ELR (cell line): Measurements from ENCODE around the gene DNTTIP2.
"Not testable (repeated sequence)": the region's sequence is repeated elsewhere in the genome, so short reads cannot be mapped to it uniquely, and the experiment has no call there.

Experiments used
- DNase-seq: peaks from one replicate; pipeline ENCODE4 v3.0.0-alpha.2; 2015; ENCODE audit warnings: low read depth

DNTTIP2 gene

DNA sequence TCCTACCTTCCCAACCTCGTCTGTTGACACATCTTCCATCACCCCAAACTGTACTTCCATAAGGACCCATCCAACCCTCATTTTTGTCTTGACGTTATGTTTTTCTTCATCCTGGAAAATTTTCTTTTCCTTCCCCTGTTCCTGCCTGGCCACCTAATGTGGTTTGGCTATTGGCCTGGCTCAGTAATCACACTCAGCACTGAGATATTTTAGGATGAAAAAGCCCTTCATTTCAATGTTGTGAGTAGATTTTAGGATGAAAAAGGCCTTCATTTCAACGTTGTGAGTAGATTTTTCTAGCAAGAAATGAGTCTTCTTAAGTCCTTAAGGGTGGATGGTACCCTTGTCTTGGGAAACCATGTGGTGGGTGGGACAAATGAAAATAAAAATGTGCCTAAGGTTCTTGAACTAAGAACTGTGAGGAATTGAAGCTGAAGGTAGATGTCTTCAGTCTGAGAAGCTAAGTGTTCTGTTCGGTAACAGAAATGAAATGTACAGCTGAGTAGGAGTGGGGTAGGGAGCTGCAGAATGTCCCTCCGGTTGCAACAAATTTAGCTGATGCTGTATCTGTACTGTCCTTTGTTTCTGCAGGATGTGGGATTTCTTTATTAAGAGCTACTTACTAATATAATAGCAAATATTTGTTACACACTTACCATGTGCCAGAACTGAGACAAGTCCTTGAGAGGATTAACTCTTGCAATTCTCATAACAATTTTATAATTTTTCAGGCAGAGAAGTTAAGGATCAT is 36.1 kb downstream of the DNTTIP2 start:
- DNase-seq, result peak; percentile 45

DNA sequence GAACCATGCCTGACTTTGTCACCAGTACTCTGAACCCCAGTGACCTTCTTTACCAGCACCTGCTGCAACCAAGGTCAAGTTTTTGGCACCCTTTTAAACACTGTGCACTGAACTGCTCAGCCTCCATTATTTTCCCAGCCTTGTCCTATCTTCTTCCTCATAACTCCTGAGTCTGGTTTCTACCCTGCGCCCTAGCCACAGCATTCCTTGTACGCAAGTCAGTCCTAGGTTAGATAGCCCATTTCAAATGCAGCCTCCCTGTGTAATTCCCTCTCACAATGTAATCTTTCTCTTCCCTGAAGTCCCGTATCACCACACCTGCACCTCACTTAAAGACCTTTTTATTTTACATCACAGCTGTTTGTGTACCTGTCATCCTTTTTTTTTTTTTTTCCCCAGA is 37.2 kb downstream of the DNTTIP2 start:
- no peak for DNase-seq

DNA sequence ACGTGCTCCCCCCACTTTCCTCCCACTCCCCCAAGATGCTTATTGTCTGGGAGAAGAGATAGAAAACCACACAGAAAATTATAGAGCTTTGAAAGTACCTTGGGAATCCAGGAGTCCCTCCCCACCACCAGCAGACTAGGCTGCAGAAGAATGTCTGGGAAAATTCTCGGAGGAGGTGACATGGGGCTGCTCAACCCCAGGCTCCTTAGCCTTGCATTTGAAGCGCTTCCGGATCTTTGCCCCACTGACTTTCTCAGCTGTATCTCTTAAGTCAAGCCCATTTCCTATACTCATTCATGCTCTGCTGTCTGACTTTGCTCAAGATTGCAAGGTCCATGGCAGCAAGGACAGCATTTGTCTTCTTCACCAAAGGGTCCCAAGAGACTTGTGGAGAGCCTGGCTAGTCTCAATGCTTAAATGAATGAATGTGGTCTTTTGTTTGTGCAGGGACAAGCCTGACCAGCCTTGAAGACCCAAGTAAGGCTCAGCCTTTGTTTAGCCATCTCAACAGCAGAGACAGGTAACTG is 38.0 kb downstream of the DNTTIP2 start:
- DNase-seq, result no peak

DNA sequence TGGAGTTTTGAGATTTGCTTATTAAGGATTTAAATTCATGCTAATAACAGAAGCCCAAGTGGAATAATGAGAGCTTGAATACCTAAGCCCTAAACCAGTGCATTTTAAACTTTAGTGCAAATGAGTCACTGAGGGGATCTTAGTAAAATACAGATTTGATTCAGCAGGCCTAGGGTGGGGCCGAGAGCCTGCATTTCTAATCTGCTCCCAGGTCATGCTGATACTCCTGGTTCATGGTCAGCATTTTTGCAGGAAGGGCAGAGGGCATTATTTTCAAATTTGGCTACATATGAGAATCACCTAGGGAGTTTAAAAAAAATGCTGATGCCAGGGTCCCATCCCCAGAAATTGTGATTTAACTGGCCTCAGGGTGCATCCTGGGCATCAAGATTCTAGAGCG is 39.3 kb downstream of the DNTTIP2 start:
- DNase-seq, result peak; percentile 34

DNA sequence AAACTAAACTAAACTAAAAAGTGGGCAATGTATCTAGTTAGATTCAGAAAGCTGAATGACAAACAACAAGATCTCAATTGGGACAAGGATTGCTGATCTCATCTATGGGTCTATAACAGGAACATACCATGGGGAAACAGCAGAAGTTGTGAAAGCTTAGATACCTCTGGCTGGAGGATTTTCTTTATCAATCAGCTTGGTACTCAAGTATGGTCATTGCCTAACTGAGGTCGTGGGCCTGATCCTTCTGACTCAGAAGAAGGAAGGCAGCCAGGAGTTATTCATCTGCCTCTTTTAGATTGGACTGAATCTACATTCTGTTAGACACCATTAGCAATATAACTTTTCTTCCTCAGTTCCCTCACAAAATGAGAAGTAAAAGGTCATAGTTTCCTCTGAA is 39.7 kb downstream of the DNTTIP2 start:
- DNase-seq, result peak; percentile 82

DNA sequence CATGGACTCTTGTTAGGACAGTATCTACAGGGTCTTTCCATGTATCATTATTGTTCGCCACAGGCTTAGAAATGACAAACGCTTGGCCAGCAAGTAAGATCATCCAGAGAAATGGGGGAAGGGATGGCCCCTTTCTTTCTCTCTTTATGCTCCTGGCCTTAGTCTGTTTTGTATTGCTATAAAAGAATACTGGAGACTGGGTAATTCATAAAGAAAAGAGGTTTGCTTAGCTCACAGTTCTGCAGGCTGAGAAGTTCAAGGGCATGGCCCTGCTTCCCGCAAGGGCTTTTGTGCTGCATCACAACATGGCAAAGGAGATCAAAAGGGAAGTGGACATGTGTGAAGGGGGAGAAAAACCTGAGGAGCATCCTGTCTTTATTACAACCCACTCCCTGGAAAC is 41.0 kb downstream of the DNTTIP2 start:
- DNase-seq, result no peak

DNA sequence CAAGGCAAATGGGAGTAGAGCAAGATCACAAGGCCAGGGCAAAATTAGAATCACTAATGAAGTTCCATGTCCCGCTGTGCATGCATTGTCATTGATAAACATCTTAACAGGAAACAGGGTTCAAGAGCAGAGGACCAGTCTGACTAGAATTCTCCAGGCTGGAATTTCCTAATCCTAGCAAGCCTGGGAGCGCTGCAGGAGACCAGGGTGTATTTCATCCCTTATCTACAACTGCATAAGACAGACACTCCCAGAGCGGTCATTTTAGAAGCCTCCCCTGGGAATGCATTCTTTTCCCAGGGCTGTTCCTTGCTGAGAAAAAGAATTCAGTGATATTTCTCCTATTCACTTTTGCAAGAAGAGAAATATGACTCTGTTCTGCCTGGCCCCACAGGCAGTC is 45.7 kb downstream of the DNTTIP2 start:
- not testable (repeated sequence) for DNase-seq

DNA sequence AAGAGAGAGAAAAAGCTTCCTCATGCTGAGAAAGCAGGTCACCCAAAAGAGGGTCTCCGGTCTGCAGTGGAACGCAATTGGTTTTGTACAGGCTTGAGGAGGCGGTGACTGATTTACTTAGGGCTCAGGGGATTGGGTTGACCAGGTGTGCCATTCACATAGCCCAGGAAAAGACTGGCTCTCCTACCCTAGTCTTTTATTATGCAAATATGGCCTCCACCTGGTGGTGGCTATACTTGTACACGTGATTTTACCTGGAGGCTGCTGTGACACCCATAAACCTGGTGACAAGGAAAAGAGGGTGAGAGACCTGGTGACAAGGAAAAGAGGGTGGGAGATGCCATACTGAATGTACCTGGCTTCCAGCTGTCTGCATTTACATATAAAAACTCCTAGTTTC is 49.9 kb downstream of the DNTTIP2 start:
- DNase-seq, result no peak

DNA sequence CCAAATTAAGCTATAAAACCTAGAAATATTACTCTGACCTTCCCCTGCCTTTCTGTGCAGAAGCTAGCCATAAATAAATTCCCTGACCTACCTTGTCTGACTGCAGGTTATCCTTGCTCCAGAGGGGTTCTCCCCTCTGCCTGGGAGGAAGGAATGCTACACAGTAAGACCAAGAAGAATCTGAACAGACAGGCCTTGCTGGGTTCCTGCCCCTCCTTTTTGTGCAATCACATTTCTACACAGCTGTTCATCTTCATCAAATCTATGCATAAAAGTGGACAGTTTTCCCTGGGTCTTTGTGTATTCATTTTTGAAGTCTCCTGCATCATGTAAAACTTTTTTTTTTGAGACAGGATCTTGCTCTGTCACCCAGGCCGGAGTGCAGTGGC is 50.6 kb downstream of the DNTTIP2 start:
- no peak for DNase-seq

DNA sequence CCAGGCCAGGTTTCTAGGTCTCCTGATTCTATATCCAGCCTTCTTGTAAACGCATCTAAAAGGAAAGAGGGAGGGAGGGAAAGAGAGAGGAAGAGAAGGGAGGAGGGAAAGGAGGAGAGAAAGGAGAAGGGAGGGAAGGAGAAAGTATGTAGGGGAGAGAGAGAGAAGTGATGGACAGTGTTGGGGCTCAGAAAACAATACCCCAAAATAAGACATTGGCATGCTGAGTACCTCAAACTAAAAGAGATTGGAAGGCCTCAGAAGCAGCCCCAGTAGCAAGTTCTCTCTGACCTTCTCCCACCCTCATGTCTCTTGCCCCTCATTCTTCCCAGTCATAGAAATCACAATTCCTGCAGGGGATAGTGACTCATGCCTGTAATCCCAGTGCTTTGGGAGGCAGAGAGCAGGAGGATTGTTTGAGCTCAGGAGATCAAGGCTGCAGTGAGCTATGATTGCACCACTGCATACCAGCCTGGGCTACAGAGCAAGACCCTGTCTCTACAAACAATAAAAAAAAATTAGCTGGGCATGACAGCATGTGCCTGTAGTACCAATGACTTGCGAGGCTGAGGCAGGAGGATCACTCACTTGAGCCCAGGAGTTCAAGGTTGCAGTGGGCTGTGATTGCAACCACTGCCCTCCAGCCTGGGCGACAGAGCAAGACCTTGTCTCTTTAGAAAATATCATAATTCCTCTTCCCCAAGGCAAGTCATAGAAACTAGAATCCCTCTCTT is 51.2 kb downstream of the DNTTIP2 start:
- DNase-seq, result peak; percentile 59

DNA sequence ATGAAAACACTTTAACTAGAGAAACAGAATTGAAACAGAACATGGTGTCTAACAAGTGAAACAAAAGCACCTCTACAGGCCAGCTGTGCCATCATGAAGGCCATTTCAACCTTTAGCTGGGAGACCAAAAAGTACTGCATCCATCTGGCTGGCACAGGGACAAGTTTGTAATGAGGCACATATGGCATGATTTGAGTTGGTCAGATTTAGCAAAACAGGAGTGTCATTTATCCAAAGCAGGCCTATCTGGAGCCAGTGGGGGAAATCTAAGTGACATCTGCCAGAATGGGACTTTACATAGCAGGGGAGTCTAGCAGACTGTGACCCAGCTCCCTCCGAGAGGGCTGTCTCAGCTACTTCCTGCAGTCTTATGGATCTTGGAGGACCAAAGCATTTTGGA is 51.9 kb downstream of the DNTTIP2 start:
- DNase-seq, result no peak

DNA sequence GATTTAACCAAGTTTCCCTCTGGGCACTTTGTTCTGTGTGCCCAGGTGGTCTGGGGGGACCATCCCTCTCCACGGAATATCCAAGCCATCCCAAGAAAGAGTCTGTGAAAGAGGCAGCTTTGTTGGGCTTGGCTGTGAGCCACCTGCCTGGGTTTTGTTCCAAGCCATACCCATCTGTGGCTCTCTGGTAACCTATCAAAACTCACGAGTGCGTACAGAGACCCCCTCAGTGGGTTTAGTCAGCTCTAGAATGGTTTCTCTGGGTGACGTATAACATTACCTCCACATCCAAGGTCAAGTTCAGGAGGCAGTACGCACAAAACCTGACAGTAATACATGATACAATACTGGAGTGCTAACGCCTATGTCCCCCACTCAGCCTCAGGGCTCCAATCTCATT is 54.2 kb downstream of the DNTTIP2 start:
- DNase-seq, result no peak

DNA sequence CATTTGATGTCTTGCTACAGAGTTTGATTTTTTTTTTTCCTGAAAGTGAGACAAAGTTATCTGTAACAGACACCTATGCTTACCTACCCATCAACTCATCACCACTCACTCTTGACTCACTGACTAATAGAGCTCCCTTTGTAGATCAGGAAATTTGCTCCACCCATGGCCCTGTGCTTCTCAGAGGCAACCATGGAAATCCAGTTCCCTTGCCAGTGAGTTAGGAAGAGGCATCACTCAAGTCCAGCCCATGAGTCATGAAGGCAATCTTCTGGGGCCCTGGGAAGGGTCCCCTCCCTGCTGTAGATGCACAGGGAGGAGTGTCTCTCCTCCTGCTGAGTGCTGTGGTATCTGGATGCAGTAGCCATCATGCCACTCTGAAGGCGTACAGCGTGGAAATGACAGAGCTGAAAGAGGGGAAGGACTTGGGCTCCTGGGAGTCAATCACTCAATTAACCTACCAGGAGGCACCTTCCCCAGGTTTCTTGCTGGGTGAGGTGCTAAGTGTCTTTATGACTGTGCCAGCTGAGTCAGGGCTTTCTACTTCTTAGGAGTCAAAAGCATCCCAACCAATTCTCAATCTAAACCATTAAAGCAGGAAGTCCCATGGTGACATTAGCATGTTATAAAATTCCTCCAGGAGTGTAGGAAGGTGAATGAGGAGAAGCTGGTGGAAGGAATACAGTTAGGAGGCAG is 56.1 kb downstream of the DNTTIP2 start:
- DNase-seq, result peak; percentile 35

DNA sequence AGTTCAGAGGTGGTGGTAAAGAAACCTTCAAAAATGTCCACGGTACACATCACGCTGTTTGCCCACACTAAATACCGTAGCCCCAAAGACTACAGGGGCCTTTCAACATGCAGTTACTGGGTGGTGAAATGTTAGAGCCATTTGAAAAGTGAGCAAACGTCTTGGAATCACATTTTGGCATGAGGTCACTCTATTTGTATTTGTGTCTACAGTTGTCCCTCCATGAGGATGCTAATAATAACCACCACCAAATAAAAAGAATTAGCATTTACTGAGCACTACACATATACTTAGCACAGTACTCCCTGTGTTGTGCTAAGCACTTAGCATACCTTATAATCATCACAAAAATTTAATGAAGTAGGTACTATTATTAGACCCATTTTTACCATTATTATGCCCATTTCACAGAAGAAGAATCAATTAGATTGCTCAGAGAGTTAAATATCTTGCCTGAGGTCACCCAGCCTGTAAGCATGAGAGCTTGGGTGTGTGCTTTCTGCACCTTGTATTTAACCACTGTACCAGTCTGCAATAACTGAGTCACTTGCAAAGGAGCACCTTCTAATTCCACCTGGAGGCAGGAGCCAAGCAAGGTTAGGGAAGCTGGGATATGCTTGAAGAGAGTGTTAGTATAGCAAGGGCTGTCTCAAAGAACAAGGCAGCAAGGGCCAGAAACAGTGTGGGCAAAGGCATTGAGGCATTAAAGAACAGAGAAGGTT is 57.4 kb downstream of the DNTTIP2 start:
- DNase-seq, result no peak

DNA sequence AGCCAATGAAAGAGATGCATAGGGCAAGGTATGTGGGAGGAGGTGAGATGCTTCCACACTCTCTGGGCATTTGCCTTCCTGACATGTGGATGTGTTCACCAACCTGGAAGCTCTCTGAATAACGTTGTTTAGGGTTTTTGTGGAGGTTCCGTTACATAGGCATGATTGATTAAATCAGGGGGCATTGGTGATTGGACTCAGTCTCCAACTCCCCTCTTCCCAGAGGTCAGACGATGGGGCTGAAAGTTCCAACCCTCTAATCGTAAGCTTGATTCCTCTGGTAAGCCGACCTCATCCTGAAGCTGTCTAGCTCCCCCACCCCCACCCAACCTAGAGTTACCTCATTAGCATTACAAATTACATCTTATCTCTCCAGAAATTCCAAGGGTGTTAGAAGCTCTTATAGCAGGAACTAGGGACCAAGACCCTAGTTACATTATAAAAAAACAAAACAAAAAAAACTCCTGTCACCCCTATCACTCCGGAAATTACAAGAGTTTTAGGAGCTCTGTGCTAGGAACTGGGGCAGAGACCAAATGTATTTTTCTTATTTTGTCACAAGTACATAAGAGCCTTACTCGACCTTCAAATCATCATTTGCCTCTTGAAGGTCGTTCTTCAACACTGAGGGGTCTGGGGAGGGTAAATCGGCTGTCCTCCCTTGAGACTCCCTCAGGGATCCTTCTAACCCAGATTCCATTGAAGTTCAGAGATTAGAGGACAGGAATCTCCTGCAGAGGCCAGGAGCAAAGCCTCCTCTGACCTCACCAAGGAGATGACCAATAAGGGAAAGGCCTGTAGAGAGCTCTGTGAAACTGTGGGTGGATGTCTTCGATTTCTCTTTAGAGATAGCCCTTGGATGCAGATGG is 58.2 kb downstream of the DNTTIP2 start:
- DNase-seq, result no peak

DNA sequence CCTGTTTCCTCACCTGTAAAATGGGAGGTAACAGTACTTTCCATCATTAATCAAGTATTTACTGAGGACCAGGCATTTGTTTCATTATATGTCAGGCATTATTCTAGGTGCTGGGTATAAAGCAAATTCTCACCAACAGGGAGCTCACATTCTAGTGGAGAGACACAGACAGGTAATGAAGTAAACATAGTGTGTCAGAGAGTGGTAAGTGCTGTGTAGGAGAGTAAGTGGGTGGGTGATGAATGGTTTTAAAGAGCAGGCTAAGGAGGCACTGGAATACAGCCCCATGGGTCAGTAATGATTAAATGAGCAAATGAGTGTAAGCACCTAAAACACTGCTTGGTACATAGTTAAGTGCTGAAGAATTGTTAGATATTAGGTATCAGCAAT is 60.4 kb downstream of the DNTTIP2 start:
- no peak for DNase-seq

DNA sequence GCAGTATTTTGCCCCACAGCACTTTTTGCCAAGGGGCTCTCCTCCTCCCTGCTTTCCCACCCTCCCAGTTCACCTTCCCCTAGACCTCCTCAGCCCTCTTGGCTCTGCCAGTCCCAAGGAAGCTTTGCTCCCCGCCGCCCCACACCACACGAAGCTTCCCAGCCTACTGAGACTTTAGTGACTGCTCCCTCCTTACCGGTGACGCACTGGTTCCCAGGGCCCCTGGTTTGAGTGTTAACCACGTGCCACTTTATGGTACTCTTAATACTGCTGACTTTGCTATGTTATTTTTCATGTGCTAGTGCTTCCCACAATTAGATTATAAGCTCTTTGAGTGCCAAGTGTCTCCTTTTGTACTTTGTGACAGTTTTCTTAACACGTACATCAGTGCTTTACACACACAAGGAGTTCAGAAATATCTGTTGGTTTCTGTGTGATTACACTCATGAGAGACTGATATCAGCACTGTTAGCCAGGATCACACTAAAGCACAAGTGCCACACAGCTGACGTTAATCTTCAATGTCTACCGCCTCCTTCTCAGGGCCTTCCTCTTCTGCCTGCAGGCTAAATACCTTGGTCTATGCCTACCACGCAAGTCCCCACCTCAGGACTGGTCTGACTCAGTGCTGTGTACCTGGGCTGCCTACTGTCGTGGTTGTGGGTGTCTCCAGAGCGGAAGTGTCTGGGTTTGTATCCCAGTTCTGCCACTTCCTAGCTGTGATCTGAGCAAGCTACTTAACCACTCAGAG is 61.0 kb downstream of the DNTTIP2 start:
- DNase-seq, result no peak

DNA sequence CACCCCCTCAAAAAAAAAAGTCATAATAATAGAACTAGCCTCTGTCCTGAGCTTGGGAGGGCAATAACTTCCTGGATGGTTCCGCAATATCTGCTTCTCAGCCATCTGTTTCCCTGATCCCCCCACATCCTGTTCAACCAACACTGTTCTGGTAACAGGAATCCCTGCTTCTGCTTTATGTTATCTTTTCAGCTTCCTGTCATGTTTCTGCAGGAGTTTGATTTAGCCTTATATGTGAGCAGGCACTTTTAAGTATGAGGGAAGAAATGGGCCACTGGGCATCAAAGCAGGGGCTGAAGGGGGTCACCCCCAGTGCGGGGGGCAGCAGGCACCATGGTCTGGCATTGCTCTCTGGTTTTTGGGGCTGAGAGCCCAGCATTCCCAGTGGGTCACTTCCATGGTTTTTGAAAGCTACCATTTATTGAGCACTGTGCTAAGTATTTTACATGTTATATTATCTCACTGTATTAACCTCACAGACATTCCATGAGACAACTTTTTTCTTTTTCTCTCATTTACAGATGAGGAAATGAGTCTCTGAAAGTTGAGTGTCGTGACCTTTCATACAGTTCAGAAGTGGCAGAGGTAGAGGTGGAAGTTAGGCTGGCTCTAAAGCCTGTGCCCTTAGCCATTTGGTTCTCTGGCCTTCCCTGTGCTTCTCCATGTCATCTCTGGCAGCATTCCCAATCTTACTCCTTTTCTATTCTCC is 61.9 kb downstream of the DNTTIP2 start:
- peak; percentile 72 for DNase-seq
